ENCODE measurements around the gene KLF6. TPM values are rescaled to one million over a fixed set of nuclear protein-coding genes. Genes with fewer than 3 reads are reported as not detected.

Gene KLF6
- total RNA-seq, 1 donor from 2014 or later: 98.5 TPM

DNA sequence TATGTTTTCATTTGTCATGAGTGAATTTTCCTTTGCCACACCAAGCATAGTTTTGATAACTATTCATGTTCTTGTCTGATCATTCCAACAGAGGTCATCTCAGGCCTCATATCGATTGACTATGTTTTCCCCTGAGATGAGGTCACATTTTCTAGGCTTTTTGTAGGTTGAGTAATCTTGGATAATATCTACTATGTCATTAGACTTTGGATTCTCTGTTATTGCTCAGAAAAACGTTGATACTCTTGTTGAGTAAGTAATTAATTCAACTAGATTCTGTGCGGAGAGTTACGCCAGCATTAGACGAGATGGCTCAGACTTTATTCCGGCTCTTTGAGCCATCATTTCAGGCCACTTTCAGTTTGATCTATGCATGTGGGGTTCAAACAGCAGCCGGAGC lies 57.7 kb downstream of the KLF6 start:
- ATAC-seq: no peak

Measured in esophagus mucosa (tissue), 1 donor.